ENCODE measurements around the gene GGCX.

GGCX gene

DNA sequence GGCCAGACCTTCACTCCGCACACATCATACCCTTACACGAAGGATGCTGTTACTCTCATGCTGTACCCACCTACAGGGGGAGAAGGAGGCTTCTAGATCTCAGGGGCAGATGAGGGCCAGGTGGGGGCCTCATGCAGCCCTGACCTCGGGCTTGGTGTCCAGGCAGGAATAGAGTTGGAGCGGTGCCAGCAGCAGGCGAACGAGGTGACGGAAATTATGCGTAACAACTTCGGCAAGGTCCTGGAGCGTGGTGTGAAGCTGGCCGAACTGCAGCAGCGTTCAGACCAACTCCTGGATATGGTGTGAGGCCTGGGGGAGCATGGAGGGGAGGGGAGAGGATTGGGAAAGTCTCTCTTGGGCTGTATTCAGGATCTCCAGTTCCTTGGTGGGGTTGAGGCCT, 30.3 kb upstream of the GGCX start:
- TF ChIP-seq, protein P1, sequence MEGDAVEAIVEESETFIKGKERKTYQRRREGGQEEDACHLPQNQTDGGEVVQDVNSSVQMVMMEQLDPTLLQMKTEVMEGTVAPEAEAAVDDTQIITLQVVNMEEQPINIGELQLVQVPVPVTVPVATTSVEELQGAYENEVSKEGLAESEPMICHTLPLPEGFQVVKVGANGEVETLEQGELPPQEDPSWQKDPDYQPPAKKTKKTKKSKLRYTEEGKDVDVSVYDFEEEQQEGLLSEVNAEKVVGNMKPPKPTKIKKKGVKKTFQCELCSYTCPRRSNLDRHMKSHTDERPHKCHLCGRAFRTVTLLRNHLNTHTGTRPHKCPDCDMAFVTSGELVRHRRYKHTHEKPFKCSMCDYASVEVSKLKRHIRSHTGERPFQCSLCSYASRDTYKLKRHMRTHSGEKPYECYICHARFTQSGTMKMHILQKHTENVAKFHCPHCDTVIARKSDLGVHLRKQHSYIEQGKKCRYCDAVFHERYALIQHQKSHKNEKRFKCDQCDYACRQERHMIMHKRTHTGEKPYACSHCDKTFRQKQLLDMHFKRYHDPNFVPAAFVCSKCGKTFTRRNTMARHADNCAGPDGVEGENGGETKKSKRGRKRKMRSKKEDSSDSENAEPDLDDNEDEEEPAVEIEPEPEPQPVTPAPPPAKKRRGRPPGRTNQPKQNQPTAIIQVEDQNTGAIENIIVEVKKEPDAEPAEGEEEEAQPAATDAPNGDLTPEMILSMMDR (IDR thresholded peaks at IDR 0.05; ENCODE audit: borderline replicate concordance, insufficient read depth, low read depth, low read length) = no peak
- no peak overlapping the region for H3K4me3 ChIP-seq (ENCODE audit: low read depth, low read length)

DNA sequence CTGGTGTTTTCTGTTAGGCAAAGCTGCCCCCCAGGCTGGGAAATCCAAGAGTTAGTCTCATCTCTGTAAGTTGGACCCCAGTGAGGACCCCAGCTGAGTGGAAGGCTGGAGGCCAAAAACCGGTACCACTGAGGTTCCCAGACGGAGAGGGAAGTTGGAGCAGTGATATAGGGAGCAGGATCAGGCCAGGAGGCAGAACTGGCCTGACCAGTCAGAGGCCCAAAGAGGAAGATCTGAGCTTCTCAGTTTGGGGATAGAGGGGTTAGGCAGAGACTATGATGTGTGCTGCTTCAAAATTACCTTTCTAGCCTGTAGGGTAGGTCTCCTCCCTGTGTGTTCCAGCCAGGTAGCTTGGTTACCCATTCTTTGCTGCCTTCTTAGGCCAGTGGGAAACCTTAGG, 29.7 kb upstream of the GGCX start:
- TF ChIP-seq, protein P1 (IDR thresholded peaks at IDR 0.05; ENCODE audit: borderline replicate concordance, insufficient read depth, low read depth, low read length) = no peak
- no peak overlapping the region for H3K4me3 ChIP-seq (ENCODE audit: low read depth, low read length)

DNA sequence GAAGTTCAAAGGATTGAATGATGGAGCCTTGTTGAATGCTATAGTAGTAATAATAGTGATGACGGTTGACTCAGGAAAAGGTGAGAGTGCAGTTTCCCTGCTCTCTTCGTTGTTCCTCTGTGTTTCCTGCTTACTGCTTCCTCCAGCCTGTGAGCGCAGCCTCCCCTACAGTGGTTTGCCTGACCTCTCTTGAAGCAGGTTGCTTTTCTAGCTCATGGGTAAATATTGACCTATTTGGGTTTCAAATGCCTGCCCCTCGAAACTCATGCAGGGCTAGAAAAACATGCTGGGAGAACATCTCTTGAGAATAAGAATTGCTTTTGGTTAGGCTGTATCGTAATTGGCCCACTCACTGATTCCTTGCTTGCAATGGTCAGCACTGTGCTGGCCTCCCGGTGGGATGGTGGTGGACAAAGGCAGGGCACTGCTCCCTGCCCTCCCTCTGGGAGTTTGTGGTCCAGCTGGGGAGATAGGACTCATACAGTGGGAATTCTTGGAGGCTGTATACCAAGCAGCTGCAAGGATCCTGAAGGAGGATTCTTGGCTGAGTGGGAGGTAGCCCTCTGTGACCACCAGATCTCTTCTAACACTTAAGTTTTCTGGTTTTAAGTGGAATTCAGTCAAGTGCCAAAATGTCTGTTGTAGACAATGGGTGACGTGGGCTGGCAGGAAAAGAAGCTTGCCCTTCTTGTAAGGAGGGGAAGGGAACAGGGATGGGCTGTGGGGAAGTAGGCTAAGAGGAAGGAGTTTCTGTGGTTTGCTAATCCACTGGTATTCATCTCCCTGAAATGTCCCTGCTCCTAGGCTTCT, 28.9 kb upstream of the GGCX start:
- no peak overlapping the region for H3K4me3 ChIP-seq (ENCODE audit: low read depth, low read length)
- TF ChIP-seq, protein P1 (IDR thresholded peaks at IDR 0.05; ENCODE audit: borderline replicate concordance, insufficient read depth, low read depth, low read length) = no peak

DNA sequence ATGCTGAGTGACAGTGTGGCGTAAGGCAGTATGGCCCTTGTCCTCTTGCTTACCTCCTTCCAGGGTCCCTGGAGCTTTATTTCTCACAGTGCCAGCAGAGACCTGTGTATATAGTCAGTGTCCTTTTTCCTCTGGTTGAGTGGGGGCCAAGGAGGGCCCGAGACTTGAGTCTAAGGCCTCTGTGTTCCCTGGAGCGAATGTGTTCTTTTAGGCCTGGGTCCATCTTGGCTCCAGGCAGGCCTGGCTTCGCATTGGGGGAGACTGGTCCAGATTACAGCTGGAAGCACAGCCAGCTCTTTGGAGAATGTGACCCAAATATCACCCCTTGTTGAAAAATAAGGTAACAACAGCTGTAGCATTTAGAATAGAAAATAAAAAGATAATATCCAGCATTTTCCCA, 27.9 kb upstream of the GGCX start:
- TF ChIP-seq, protein P1 (IDR thresholded peaks at IDR 0.05; ENCODE audit: borderline replicate concordance, insufficient read depth, low read depth, low read length) = no peak
- H3K4me3 ChIP-seq (ENCODE audit: low read depth, low read length) = no peak overlapping the region

DNA sequence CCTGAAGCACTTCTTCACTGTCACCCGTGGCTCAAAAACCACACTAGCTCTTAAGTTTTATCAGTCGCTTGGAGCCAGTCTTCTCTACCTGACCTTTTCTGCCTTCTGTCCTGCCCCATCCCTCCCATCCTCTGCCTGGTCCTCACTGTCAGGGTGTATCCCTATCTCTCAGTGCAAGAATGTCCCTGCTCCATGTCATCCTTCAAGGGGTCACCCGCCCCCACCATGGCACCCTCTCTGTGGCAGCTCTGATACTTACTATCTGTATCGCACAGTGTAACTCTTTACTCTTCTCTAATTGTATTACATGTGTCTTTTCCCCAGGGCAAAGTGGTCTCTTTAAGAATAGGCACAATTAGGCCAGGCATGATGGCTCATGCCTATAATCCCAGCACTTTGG, 27.4 kb upstream of the GGCX start:
- H3K4me3 ChIP-seq (ENCODE audit: low read depth, low read length) = no peak overlapping the region
- TF ChIP-seq, protein P1 (IDR thresholded peaks at IDR 0.05; ENCODE audit: borderline replicate concordance, insufficient read depth, low read depth, low read length) = no peak

DNA sequence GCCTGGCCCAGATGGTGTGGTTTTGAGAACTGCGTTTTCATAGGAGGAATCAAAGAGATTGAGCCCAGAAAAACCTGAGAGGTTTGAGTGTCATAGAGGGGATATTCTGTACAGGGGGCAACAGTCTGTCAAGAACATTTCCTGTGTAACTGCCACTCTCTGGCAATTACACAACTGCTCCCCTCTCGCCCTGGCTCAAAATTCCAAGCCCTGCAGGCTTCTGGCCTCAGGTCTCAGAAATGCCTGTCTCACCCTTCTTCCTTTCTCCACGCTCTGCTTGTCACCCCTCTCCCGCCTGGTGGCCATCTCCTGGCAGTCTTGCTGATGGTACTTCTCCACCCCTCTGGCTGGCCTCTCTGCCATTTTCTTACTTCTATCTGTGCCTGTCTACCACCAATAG, 26.9 kb upstream of the GGCX start:
- TF ChIP-seq, protein P1 (IDR thresholded peaks at IDR 0.05; ENCODE audit: borderline replicate concordance, insufficient read depth, low read depth, low read length) = no peak
- no peak overlapping the region for H3K4me3 ChIP-seq (ENCODE audit: low read depth, low read length)

DNA sequence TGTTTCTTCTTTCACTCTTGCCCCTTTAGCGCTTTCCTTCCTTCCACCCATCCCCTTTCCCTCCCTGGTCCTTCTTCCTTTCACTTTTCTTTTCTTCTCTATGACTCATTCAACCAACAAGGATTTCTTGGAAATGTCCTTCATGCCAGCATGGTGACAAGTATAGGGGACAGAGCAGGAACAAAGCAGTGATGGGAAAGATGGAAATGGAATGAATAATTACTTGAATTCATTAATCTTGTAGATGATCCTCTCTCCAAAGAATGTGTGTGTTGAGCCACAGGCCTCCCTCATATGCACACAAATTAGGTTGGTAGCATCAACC, 24.4 kb upstream of the GGCX start:
- no peak overlapping the region for H3K4me3 ChIP-seq (ENCODE audit: low read depth, low read length)
- TF ChIP-seq, protein P1 (IDR thresholded peaks at IDR 0.05; ENCODE audit: borderline replicate concordance, insufficient read depth, low read depth, low read length) = no peak
